RWPE2 (cell line): ENCODE results near the gene TNK2.

Source experiments
- ATAC-seq: fragments of 200-7000 bp; cut with Tn5 transposase; 3 replicates; pipeline ENCODE4 v1.9.1; 2021; ENCODE audit warnings: low read depth
- DNase-seq: peaks from one replicate; pipeline ENCODE4 v3.0.0-alpha.2; 2020; ENCODE audit warnings: low spot score
- H3K27ac ChIP-seq: fragments of 450-650 bp; 2 replicates; pipeline ENCODE4 v1.5.1; 2017; ENCODE audit warnings: mild to moderate bottlenecking; ENCODE audit not compliant: poor library complexity, severe bottlenecking
- H3K27me3 ChIP-seq: fragments of 250-450 bp; sonication (Bioruptor Pico); 2 replicates; pipeline ENCODE4 v1.5.1; 2021; ENCODE audit warnings: mild to moderate bottlenecking, moderate library complexity; ENCODE audit not compliant: insufficient read depth, poor library complexity, severe bottlenecking
- H3K36me3 ChIP-seq: fragments of 250-450 bp; sonication (Bioruptor Pico); 2 replicates; pipeline ENCODE4 v1.5.1; 2020; ENCODE audit warnings: low read depth, mild to moderate bottlenecking, moderate library complexity
- H3K4me1 ChIP-seq: fragments of 250-450 bp; sonication (Bioruptor Pico); 2 replicates; pipeline ENCODE4 v1.5.1; 2021; ENCODE audit warnings: mild to moderate bottlenecking, moderate library complexity; ENCODE audit not compliant: insufficient read depth, poor library complexity, severe bottlenecking
- H3K4me3 ChIP-seq: fragments of 250-450 bp; sonication (Bioruptor Pico); 2 replicates; pipeline ENCODE4 v1.5.1; 2021; ENCODE audit warnings: mild to moderate bottlenecking, moderate library complexity; ENCODE audit not compliant: severe bottlenecking
- H3K9me3 ChIP-seq: fragments of 250-450 bp; sonication (Bioruptor Pico); 2 replicates; pipeline ENCODE4 v1.5.1; 2021; ENCODE audit warnings: mild to moderate bottlenecking, moderate library complexity; ENCODE audit not compliant: severe bottlenecking
- TF ChIP-seq, protein P1 (sequence below): fragments of 450-650 bp; IDR thresholded peaks from one replicate; pipeline ENCODE4 v1.5.1; 2017; ENCODE audit warnings: mild to moderate bottlenecking, moderate library complexity; ENCODE audit not compliant: poor library complexity, severe bottlenecking

The TNK2 gene

GRCh38 chr3:195880037-195880431 lies 28.3 kb downstream of the TNK2 start:
- Histone ChIP-seq H3K4me1 (no peaks in the 10 kb centered on the region), H3K36me3 (peaks cover 64% of the 10 kb centered on the region), H3K27me3 (no peaks in the 10 kb centered on the region), H3K4me3 (no peak overlapping the region), H3K9me3 (no peaks in the 10 kb centered on the region), H3K27ac (no peak overlapping the region)
- no peak for ATAC-seq
- DNase-seq = no peak
- TF ChIP-seq, protein P1, sequence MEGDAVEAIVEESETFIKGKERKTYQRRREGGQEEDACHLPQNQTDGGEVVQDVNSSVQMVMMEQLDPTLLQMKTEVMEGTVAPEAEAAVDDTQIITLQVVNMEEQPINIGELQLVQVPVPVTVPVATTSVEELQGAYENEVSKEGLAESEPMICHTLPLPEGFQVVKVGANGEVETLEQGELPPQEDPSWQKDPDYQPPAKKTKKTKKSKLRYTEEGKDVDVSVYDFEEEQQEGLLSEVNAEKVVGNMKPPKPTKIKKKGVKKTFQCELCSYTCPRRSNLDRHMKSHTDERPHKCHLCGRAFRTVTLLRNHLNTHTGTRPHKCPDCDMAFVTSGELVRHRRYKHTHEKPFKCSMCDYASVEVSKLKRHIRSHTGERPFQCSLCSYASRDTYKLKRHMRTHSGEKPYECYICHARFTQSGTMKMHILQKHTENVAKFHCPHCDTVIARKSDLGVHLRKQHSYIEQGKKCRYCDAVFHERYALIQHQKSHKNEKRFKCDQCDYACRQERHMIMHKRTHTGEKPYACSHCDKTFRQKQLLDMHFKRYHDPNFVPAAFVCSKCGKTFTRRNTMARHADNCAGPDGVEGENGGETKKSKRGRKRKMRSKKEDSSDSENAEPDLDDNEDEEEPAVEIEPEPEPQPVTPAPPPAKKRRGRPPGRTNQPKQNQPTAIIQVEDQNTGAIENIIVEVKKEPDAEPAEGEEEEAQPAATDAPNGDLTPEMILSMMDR = no peak

DNA sequence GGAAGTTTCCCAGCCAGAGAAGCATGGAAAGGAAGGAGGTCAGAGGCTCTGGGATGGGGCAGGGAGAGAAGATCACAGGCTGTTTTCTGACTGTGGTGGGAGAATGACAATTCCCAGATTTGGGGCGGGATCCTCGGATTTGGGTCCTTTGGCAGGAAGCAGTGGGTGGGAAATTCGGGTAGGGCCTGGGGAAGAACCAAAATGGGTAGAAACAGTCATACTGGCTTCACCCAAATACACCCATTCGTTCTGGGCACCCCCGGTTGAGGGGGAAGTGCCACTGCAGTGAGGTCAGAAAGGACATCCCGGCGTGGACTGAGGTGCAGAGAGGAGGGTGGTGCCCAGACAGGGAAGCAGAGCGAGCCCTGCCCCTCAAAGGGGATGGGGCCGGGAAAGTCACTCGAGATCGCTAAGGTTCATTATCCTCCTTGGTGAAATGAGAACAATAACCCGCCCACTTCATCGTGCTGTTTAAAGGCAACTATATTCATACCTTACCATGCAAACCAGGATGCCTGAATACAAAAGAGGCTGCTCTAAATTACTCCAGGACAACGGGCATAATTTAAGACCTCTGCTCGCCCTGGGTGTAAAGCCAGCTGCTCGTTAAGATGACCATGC lies 28.8 kb downstream of the TNK2 start:
- Histone ChIP-seq H3K27ac (no peak overlapping the region), H3K36me3 (peaks cover 61% of the 10 kb centered on the region)
- ATAC-seq = no peak

GRCh38 chr3:195878424-195879274 lies 29.7 kb downstream of the TNK2 start:
- Histone ChIP-seq H3K4me1 (no peaks in the 10 kb centered on the region), H3K27ac (no peak overlapping the region), H3K36me3 (peaks cover 52% of the 10 kb centered on the region), H3K4me3 (no peak overlapping the region), H3K9me3 (no peaks in the 10 kb centered on the region), H3K27me3 (no peaks in the 10 kb centered on the region)
- DNase-seq = peak; percentile 61
- TF ChIP-seq, protein P1 = no peak
- ATAC-seq = no peak

More for the DNA sequence above, 28.8 kb downstream of the TNK2 start:
- Histone ChIP-seq H3K4me3 (no peak overlapping the region), H3K27me3 (no peaks in the 10 kb centered on the region), H3K4me1 (no peaks in the 10 kb centered on the region), H3K9me3 (no peaks in the 10 kb centered on the region)
- DNase-seq = no peak
- TF ChIP-seq, protein P1 = no peak

- Histone ChIP-seq H3K4me1 (no peaks in the 10 kb centered on the region), H3K27ac (no peak overlapping the region), H3K27me3 (no peaks in the 10 kb centered on the region), H3K36me3 (peaks cover 47% of the 10 kb centered on the region), H3K9me3 (no peaks in the 10 kb centered on the region), H3K4me3 (no peak overlapping the region)
- TF ChIP-seq, protein P1 = no peak
- ATAC-seq = no peak
- no peak for DNase-seq
Measured at GRCh38 chr3:195877767-195878423, 30.5 kb downstream of the TNK2 start.
